HG03432 (cell line): Measurements from ENCODE around the gene BMP2.
A peak's percentile ranks its signal among the peaks of the same experiment; 100 is the strongest.

Experiments used
- ATAC-seq: cut with Tn5 transposase; IDR thresholded peaks from one replicate; pipeline ENCODE4 v1.9.1; 2021; ENCODE audit warnings: mild to moderate bottlenecking, moderate library complexity; ENCODE audit not compliant: unreplicated experiment

BMP2 gene

DNA sequence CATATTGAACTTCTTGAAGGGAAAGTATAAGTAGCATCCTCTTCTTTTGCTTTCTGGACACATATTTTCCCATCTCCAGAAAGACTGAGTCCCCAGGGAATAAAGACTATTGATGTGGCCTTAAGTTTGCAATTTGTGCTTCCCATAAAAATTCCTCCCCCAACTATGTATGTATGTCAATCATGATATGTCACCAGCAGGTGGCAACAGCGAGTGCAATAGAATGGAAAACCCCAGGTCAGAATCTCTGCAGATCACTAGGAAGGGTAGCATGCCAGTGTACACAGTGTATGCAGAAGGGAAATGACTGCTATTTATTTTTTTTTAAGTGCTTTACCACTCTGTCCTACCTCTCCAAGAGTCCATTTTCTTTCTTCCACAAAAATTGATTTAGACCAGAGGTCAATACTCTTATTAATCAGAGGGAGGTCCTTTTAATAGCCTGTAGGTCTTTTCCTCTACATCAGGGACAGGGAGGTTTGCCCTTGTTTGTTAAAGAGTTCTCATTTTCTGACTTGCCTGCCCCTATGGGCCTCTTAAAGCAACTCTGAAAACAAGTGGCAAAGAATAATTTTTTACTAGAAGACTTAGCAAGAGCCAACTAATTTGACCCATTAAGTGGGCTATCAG lies 61.4 kb downstream of the BMP2 start:
- peak; percentile 96 for ATAC-seq

DNA sequence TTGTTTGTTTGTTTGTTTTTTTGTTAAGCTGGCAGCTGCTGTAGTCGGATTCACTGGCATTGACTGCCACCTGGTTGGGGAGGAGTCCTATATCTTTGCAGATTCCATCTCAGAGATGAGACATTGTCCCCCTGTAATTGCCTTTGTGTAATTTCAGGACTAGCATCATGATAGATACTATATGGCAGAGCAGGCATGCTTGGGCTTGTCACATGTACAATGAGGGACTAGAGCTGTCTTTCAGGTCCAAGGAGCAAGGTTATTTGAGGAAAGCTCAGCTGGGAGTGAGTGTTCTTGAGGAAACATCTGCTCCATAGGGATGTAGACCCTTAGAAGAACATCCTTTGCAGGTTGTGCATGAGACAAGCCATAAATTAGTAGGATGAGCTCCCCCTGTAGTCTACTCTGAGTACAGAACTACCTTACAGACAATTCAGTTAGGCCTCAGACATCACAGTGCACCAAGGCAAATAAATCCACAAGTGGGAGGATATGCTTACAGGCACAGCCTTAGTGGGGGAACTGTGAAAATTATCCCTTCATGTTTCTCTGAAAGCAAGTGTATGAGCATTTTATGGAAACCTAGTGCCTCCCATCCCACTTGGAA lies 62.1 kb downstream of the BMP2 start:
- ATAC-seq: peak; percentile 47
